B cell (primary cell): ENCODE data around the gene CBLIF. TPM values are rescaled to one million over a fixed set of nuclear protein-coding genes. Genes with fewer than 3 reads are reported as not detected.

Experiments
- ATAC-seq: fragments of 200-7000 bp; cut with Tn5 transposase; one replicate; pipeline ENCODE4 v1.10.0; 2021; ENCODE audit warnings: low read depth, mild to moderate bottlenecking, moderate number of reproducible peaks, moderate library complexity
- CTCF ChIA-PET: fragments of 350-600 bp; sonication (Branson Sonifier 250); formaldehyde crosslinking; loops from one replicate; lab custom pipeline; 2021; ENCODE audit warnings: antibody characterized with exemption, inconsistent platforms; lab: Charles Lee
- POLR2A ChIA-PET: fragments of 350-600 bp; sonication (Branson Sonifier 250); formaldehyde crosslinking; loops from one replicate; lab custom pipeline; 2021; ENCODE audit warnings: antibody characterized with exemption; lab: Charles Lee
- DNase-seq: peaks from one replicate; pipeline ENCODE4 v3.0.0; 2013
- H2AFZ ChIP-seq: 2 replicates; pipeline ENCODE4 v1.6.1; 2012; ENCODE audit warnings: mild to moderate bottlenecking, low read depth, low read length; ENCODE audit not compliant: insufficient read depth, poor library complexity, severe bottlenecking
- H3K27ac ChIP-seq, 2 donors: 1 replicate in 1 of 2; 2 replicates in 1 of 2; pipeline ENCODE4 v1.5.1; 2012 to 2013; ENCODE audit warnings: low read length in 2 of 2, mild to moderate bottlenecking in 2 of 2, moderate library complexity in 1 of 2
- H3K27me3 ChIP-seq, 4 experiments: fragments of 200-600 bp in 1 of 4; sonication (generic) in 1 of 4; replicated peaks in 1 of 4; 1 replicate in 2 of 4; 2 replicates in 2 of 4; pipeline versions ENCODE4 v1.6.1 to v1.7.0; 2013 to 2016; ENCODE audit warnings: low read length in 3 of 4, mild to moderate bottlenecking in 2 of 4, mixed read lengths in 1 of 4, moderate library complexity in 1 of 4; ENCODE audit not compliant: insufficient read depth in 4 of 4, control insufficient read depth in 3 of 4; ENCODE audit errors: control extremely low read depth in 1 of 4
- H3K36me3 ChIP-seq, 2 experiments: replicated peaks in 1 of 2; 1 replicate in 1 of 2; 2 replicates in 1 of 2; pipeline versions ENCODE4 v1.6.1 to v1.7.1; 2013; ENCODE audit warnings: low read length in 1 of 2; ENCODE audit not compliant: insufficient read depth in 2 of 2, control insufficient read depth in 1 of 2; ENCODE audit errors: control extremely low read depth in 1 of 2, extremely low read depth in 1 of 2
- H3K4me1 ChIP-seq, 2 donors: fragments of 200-600 bp in 1 of 2; sonication (generic) in 1 of 2; 1 replicate in 1 of 2; 2 replicates in 1 of 2; pipeline versions ENCODE4 v1.5.1 to v1.6.1; 2013 to 2017; ENCODE audit warnings: low read length in 2 of 2; ENCODE audit not compliant: control insufficient read depth in 2 of 2, insufficient read depth in 2 of 2
- H3K4me2 ChIP-seq: replicated peaks from 2 replicates; pipeline ENCODE3; 2012; ENCODE audit warnings: mild to moderate bottlenecking, low read depth, low read length; ENCODE audit not compliant: poor library complexity, severe bottlenecking
- H3K4me3 ChIP-seq, 5 experiments: fragments of 200-600 bp in 1 of 5; sonication (generic) in 1 of 5; 1 replicate in 3 of 5; 2 replicates in 2 of 5; pipeline versions ENCODE4 v1.5.1 to v1.7.0; 2011 to 2016; ENCODE audit warnings: low read length in 4 of 5, mild to moderate bottlenecking in 4 of 5, low read depth in 2 of 5, control low read depth in 1 of 5, moderate library complexity in 1 of 5; ENCODE audit not compliant: insufficient read depth in 1 of 5; ENCODE audit errors: control extremely low read depth in 1 of 5, extremely low read depth in 1 of 5
- H3K79me2 ChIP-seq: fragments of 200-600 bp; sonication (generic); one replicate; pipeline ENCODE4 v1.6.0; 2016; ENCODE audit warnings: low read length; ENCODE audit not compliant: control insufficient read depth, insufficient read depth
- H3K9ac ChIP-seq: fragments of 200-600 bp; sonication (generic); 2 replicates; pipeline ENCODE4 v1.6.1; 2017; ENCODE audit warnings: mild to moderate bottlenecking, low read length, moderate library complexity
- H3K9me3 ChIP-seq, 3 donors: one replicate each; pipeline versions ENCODE4 v1.6.1 to v1.7.1; 2013; ENCODE audit warnings: low read length in 2 of 3; ENCODE audit not compliant: control insufficient read depth in 2 of 3, insufficient read depth in 1 of 3; ENCODE audit errors: control extremely low read depth in 1 of 3
- H4K20me1 ChIP-seq: 2 replicates; pipeline ENCODE4 v1.6.0; 2012; ENCODE audit warnings: mild to moderate bottlenecking, low read length; ENCODE audit not compliant: insufficient read depth, control insufficient read depth, poor library complexity, severe bottlenecking
- H3K27ac Mint-ChIP-seq: one replicate; pipeline ENCODE4 v1.8.0; 2021; ENCODE audit warnings: mixed read lengths
- H3K27me3 Mint-ChIP-seq: one replicate; pipeline ENCODE4 v1.8.0; 2021; ENCODE audit warnings: mixed read lengths
- H3K4me1 Mint-ChIP-seq: one replicate; pipeline ENCODE4 v1.8.0; 2021; ENCODE audit warnings: mixed read lengths
- H3K4me3 Mint-ChIP-seq: one replicate; pipeline ENCODE4 v1.8.0; 2021; ENCODE audit warnings: mixed read lengths
- H3K9me3 Mint-ChIP-seq: one replicate; pipeline ENCODE4 v1.8.0; 2022; ENCODE audit warnings: mixed read lengths; ENCODE audit not compliant: insufficient read depth
- EZH2 ChIP-seq: IDR thresholded peaks from 2 replicates; pipeline ENCODE4 v1.6.1; 2012; ENCODE audit warnings: borderline replicate concordance, low read depth, mild to moderate bottlenecking, moderate library complexity, low read length; ENCODE audit not compliant: insufficient read depth, poor library complexity, severe bottlenecking
- WGBS: methylation state at CpG from one replicate; pipeline ENCODE4 v1.1.5; 2013; ENCODE audit warnings: missing lambda C conversion rate; ENCODE audit not compliant: insufficient coverage; 5-methylcytosine and 5-hydroxymethylcytosine counted together
- intact Hi-C: fragments of 100-400 bp; cut with micrococcal nuclease; formaldehyde crosslinking; loops from one replicate; pipeline ENCODE4 v1.10.0; 2022
- polyA plus RNA-seq: library from polyadenylated mRNA; depleted of rRNA; stranded (reverse); fragments of >200 nt; gene quantifications from 2 replicates; pipeline ENCODE4 v1.2.3, GENCODE V29; 2012
- total RNA-seq, 2 donors: library from RNA; stranded (reverse); fragments of 120-200 nt in 1 of 2; gene quantifications; 1 replicate in 1 of 2; 2 replicates in 1 of 2; pipeline versions ENCODE4 v1.2.3 to v1.2.4, GENCODE V29; 2013 to 2022
- TF ChIP-seq, protein P1 (sequence below): fragments of 200-600 bp; IDR thresholded peaks from one replicate; pipeline ENCODE4 v1.8.0; 2022; ENCODE audit warnings: antibody characterized with exemption, mild to moderate bottlenecking

The CBLIF gene
- total and polyA plus RNA-seq, 2 donors (not counting 1 experiment from before 2014, with no cell fraction given) = not detected

DNA sequence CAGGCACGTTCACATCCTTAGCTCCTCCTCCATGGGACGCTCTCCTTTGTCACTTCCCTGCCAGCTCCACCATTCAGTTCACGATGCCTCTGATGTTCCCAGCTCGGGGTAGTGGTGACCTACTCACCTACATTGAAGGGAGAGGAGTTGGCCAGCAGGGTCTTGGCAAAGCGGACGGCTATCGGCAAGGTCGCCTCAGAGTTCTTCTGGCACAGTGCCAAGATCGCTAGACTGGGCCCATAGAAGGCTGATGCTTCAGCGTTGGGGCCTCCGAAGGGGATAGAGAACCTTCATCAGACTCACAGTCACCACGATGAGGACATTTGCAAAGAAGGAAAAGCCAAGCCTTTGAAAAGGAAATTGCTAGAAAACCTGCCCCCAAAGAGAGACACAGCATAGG lies 3.0 kb downstream of the CBLIF start:
- H3K27ac Mint-ChIP-seq = no peak overlapping the region
- Histone ChIP-seq H3K27me3 (no peaks in the 10 kb centered on the region), H3K4me3 (no peak overlapping the region), H3K4me1 (no peaks in the 10 kb centered on the region), H2AFZ (no peak overlapping the region), H4K20me1 (no peaks in the 10 kb centered on the region), H3K9me3 (no peaks in the 10 kb centered on the region), H3K9ac (no peak overlapping the region), H3K4me2 (no peak overlapping the region), H3K36me3 (no peaks in the 10 kb centered on the region), H3K27ac (no peak overlapping the region), H3K79me2 (no peaks in the 10 kb centered on the region)
- no peaks in the 10 kb centered on the region for H3K9me3 Mint-ChIP-seq
- no peak for ATAC-seq
- 93% methylated on average over 11 of the region's 12 CpGs for WGBS
- no peak for DNase-seq
- intact Hi-C loops = no loop called here
- ChIA-PET CTCF (no interaction called here), POLR2A (no interaction called here)
- no peaks in the 10 kb centered on the region for H3K4me1 Mint-ChIP-seq
- TF ChIP-seq, protein P1, sequence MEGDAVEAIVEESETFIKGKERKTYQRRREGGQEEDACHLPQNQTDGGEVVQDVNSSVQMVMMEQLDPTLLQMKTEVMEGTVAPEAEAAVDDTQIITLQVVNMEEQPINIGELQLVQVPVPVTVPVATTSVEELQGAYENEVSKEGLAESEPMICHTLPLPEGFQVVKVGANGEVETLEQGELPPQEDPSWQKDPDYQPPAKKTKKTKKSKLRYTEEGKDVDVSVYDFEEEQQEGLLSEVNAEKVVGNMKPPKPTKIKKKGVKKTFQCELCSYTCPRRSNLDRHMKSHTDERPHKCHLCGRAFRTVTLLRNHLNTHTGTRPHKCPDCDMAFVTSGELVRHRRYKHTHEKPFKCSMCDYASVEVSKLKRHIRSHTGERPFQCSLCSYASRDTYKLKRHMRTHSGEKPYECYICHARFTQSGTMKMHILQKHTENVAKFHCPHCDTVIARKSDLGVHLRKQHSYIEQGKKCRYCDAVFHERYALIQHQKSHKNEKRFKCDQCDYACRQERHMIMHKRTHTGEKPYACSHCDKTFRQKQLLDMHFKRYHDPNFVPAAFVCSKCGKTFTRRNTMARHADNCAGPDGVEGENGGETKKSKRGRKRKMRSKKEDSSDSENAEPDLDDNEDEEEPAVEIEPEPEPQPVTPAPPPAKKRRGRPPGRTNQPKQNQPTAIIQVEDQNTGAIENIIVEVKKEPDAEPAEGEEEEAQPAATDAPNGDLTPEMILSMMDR = no peak
- TF ChIP-seq EZH2 = no peak
- no peak overlapping the region for H3K4me3 Mint-ChIP-seq
- H3K27me3 Mint-ChIP-seq = peaks cover 9% of the 10 kb centered on the region

DNA sequence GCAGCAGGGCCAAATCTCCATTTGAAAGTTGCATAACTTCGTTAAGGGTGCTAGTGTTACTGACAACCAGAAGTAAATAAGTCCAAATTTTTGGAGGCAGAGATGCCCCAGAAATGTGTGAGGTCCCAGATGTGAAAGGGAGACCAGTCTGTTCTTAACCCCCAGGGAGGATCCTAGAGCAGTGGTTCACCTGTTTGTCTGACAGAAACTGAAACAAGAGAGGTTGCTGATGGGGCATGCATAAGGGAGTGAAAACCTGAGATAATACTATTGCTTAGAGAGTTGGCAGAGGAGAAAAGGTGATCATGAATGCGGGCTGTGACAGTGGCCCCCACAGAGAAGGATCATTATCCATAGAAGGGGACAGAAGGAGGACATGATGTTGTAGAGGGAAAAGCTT lies 3.8 kb downstream of the CBLIF start:
- no peak overlapping the region for H3K27ac ChIP-seq
- no peaks in the 10 kb centered on the region for H3K9me3 Mint-ChIP-seq
- CTCF ChIA-PET = no interaction called here
- H4K20me1 ChIP-seq = no peaks in the 10 kb centered on the region
- H3K36me3 ChIP-seq = no peaks in the 10 kb centered on the region
- WGBS = 94% methylated on average over 2 of the region's 2 CpGs
- no peak for DNase-seq
- no peak for TF ChIP-seq EZH2
- TF ChIP-seq, protein P1 = no peak
- no peaks in the 10 kb centered on the region for H3K4me1 Mint-ChIP-seq
- H3K4me3 Mint-ChIP-seq = no peak overlapping the region
- H3K4me3 ChIP-seq = no peak overlapping the region
- H3K27me3 Mint-ChIP-seq = peaks cover 15% of the 10 kb centered on the region
- H3K79me2 ChIP-seq = no peaks in the 10 kb centered on the region
- H3K27me3 ChIP-seq = no peaks in the 10 kb centered on the region
- H3K9me3 ChIP-seq = no peaks in the 10 kb centered on the region
- POLR2A ChIA-PET = no interaction called here
- no peak overlapping the region for H2AFZ ChIP-seq
- H3K27ac Mint-ChIP-seq = no peak overlapping the region
- intact Hi-C loops = no loop called here
- ATAC-seq = no peak
- no peak overlapping the region for H3K9ac ChIP-seq
- H3K4me2 ChIP-seq = no peak overlapping the region
- no peaks in the 10 kb centered on the region for H3K4me1 ChIP-seq
